ENCODE results near the gene MACROD2.
"Not testable (repeated sequence)": the region's sequence is repeated elsewhere in the genome, so short reads cannot be mapped to it uniquely, and the experiment has no call there.

MACROD2 gene

DNA sequence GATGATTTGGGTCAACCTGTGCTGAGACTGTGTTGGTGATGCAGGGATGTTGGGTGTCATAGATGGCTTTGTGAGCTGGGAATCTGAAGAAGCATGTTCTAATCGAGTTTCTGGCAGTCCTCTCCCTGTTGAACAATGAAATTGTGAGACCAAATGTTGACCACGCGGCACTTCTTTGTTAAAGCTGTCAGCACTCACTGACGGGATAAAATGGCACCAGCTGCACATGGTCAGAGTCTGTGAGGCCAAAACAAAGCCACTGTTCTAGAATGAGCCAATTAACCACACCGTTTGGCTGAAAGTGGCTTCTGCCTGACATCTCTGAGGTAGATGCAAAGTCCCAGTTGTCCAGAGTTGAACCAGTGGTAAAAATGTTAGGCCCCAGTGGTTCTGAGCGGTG is 2015.7 kb downstream of the MACROD2 start:
- Histone ChIP-seq H3K36me3 (ENCODE audit: control insufficient read depth, insufficient read depth, low read length) (no peaks in the 10 kb centered on the region), H3K27me3 (ENCODE audit: control insufficient read depth, insufficient read depth, low read length) (no peaks in the 10 kb centered on the region), H3K27ac (no peak overlapping the region), H3K4me3 (ENCODE audit: low read depth, low read length) (no peak overlapping the region), H3K4me2 (ENCODE audit: low read length) (no peak overlapping the region), H3K9ac (no peak overlapping the region), H3K79me2 (no peaks in the 10 kb centered on the region), H3K4me1 (no peaks in the 10 kb centered on the region), H2AFZ (no peak overlapping the region), H3K9me3 (ENCODE audit: control insufficient read depth, low read length) (no peaks in the 10 kb centered on the region)
- TF ChIP-seq, protein P1, sequence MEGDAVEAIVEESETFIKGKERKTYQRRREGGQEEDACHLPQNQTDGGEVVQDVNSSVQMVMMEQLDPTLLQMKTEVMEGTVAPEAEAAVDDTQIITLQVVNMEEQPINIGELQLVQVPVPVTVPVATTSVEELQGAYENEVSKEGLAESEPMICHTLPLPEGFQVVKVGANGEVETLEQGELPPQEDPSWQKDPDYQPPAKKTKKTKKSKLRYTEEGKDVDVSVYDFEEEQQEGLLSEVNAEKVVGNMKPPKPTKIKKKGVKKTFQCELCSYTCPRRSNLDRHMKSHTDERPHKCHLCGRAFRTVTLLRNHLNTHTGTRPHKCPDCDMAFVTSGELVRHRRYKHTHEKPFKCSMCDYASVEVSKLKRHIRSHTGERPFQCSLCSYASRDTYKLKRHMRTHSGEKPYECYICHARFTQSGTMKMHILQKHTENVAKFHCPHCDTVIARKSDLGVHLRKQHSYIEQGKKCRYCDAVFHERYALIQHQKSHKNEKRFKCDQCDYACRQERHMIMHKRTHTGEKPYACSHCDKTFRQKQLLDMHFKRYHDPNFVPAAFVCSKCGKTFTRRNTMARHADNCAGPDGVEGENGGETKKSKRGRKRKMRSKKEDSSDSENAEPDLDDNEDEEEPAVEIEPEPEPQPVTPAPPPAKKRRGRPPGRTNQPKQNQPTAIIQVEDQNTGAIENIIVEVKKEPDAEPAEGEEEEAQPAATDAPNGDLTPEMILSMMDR (IDR thresholded peaks at IDR 0.05), result no peak

DNA sequence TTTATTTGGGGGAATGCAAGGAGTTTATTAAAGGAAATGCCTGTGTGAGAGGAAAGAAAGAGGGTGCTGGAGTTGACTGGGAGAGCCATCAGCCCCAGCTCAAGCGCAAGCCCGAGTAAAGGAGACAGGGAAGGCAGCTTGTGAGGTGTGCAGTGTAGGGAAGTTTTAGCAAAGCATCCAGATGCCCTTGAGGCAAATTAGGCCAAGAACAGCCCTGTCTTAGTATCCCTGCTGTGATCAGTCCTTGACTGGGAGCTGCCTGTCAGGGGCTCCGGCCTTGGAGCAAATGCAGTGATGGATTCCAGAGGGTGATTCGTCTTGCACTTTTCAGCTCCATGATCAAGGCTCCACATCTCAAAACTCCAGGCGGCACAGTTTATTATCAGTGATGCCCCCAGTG is 2016.2 kb downstream of the MACROD2 start:
- no peak overlapping the region for H3K4me2 ChIP-seq (ENCODE audit: low read length)
- no peaks in the 10 kb centered on the region for H3K9me3 ChIP-seq (ENCODE audit: control insufficient read depth, low read length)
- H3K9ac ChIP-seq, result no peak overlapping the region
- TF ChIP-seq, protein P1 (IDR thresholded peaks at IDR 0.05), result no peak
- no peaks in the 10 kb centered on the region for H3K79me2 ChIP-seq
- no peak overlapping the region for H2AFZ ChIP-seq
- no peaks in the 10 kb centered on the region for H3K27me3 ChIP-seq (ENCODE audit: control insufficient read depth, insufficient read depth, low read length)
- no peak overlapping the region for H3K27ac ChIP-seq
- no peak overlapping the region for H3K4me3 ChIP-seq (ENCODE audit: low read depth, low read length)
- H3K36me3 ChIP-seq (ENCODE audit: control insufficient read depth, insufficient read depth, low read length), result no peaks in the 10 kb centered on the region
- H3K4me1 ChIP-seq, result no peaks in the 10 kb centered on the region

DNA sequence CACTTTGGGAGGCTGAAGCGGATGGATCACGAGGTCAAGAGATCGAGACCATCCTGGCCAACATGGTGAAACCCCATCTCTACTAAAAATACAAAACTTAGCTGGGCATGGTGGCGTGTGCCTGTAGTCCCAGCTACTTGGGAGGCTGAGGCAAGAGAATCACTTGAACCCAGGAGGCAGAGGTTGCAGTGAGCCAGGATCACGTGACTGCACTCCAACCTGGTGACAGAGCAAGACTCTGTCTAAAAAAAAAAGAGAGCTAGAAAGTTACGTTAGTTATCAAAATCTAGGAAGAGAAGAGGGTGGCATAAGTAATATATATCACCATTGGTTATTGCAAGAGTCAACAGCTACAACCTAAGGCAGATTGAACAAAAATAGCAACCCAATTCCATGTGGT is 2017.6 kb downstream of the MACROD2 start:
- not testable (repeated sequence) for H3K79me2 ChIP-seq; H3K4me2 ChIP-seq (ENCODE audit: low read length); H3K27ac ChIP-seq; H3K4me1 ChIP-seq; H3K27me3 ChIP-seq (ENCODE audit: control insufficient read depth, insufficient read depth, low read length); H2AFZ ChIP-seq; H3K36me3 ChIP-seq (ENCODE audit: control insufficient read depth, insufficient read depth, low read length); H3K9me3 ChIP-seq (ENCODE audit: control insufficient read depth, low read length); H3K9ac ChIP-seq; H3K4me3 ChIP-seq (ENCODE audit: low read depth, low read length)

DNA sequence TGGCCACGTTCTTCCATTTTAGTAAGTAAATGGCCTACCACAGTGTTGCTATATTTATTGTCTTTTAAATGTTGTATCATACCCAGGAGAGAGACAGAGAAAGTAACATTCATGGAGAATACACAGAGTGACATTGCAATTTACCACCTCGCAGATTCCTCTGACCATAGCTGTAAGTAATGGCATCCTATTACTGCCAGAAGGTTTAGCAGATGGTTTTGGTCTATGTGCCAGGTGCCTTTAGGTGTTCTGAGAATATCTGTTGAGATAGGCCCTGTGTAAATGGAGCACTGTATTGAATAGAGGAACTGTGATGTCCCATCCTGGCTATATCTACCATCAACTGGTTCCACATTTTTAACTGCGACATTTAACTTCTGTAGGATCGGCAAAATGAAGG is 2018.3 kb downstream of the MACROD2 start:
- no peaks in the 10 kb centered on the region for H3K79me2 ChIP-seq
- TF ChIP-seq, protein P1 (IDR thresholded peaks at IDR 0.05), result no peak
- H3K27me3 ChIP-seq (ENCODE audit: control insufficient read depth, insufficient read depth, low read length), result no peaks in the 10 kb centered on the region

DNA sequence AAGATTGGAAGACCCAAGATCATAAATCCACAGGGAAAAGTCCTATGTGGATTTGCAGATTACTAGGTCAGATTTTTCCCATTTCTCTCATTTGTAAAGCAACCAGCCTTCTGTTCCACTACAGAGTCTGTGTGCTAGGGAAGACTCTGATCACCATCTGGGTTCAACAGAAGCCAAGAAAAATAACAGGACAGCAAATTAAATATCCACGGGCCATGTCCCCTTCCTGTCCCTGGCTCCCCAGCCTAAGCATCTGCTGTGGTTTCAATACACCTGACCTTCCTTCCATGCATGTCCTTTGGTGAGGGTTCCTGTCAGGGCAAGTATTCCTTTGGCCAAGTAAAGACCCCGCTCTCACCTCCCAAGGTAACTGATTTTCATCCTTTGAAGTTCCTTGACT is 2019.1 kb downstream of the MACROD2 start:
- Histone ChIP-seq H3K36me3 (ENCODE audit: control insufficient read depth, insufficient read depth, low read length) (no peaks in the 10 kb centered on the region), H3K27ac (no peak overlapping the region), H3K79me2 (no peaks in the 10 kb centered on the region), H3K9ac (no peak overlapping the region), H3K27me3 (ENCODE audit: control insufficient read depth, insufficient read depth, low read length) (no peaks in the 10 kb centered on the region), H3K4me1 (no peaks in the 10 kb centered on the region), H2AFZ (no peak overlapping the region), H3K4me2 (ENCODE audit: low read length) (no peak overlapping the region), H3K4me3 (ENCODE audit: low read depth, low read length) (no peak overlapping the region), H3K9me3 (ENCODE audit: control insufficient read depth, low read length) (no peaks in the 10 kb centered on the region)
- TF ChIP-seq, protein P1 (IDR thresholded peaks at IDR 0.05), result no peak

More for the DNA sequence above, 2018.3 kb downstream of the MACROD2 start:
- Histone ChIP-seq H3K4me2 (ENCODE audit: low read length) (no peak overlapping the region), H3K36me3 (ENCODE audit: control insufficient read depth, insufficient read depth, low read length) (no peaks in the 10 kb centered on the region), H3K9ac (no peak overlapping the region), H2AFZ (no peak overlapping the region), H3K4me1 (no peaks in the 10 kb centered on the region), H3K9me3 (ENCODE audit: control insufficient read depth, low read length) (no peaks in the 10 kb centered on the region), H3K4me3 (ENCODE audit: low read depth, low read length) (no peak overlapping the region), H3K27ac (no peak overlapping the region)

All from parathyroid adenoma (tissue), 2 donors.